HL-60 (cell line): Measurements from ENCODE around the gene ARRB2.
"Not testable (repeated sequence)": the region's sequence is repeated elsewhere in the genome, so short reads cannot be mapped to it uniquely, and the experiment has no call there.

Experiments
- DNase-seq, 2 experiments: peaks; one replicate each; pipeline ENCODE4 v3.0.0-alpha.2; 2010 to 2020; ENCODE audit warnings: low read depth in 1 of 2, low spot score in 1 of 2
- H3K27ac ChIP-seq: fragments of 250-450 bp; sonication (Bioruptor Pico); replicated peaks from 2 replicates; pipeline ENCODE4 v1.5.1; 2020; ENCODE audit warnings: mild to moderate bottlenecking, moderate library complexity
- H3K27me3 ChIP-seq: fragments of 250-450 bp; sonication (Bioruptor Pico); 2 replicates; pipeline ENCODE4 v1.5.1; 2021; ENCODE audit warnings: mild to moderate bottlenecking, moderate library complexity; ENCODE audit not compliant: insufficient read depth, poor library complexity, severe bottlenecking
- H3K4me3 ChIP-seq: replicated peaks from 2 replicates; pipeline ENCODE4 v1.5.1; 2011; ENCODE audit warnings: mild to moderate bottlenecking, control low read depth, low read length; ENCODE audit not compliant: insufficient read depth
- CTCF ChIP-seq: IDR thresholded peaks from one replicate; pipeline ENCODE4 v1.5.1; 2011; ENCODE audit warnings: low read length, control low read depth, inconsistent platforms; ENCODE audit not compliant: insufficient read depth
- GABPA ChIP-seq: IDR thresholded peaks from 2 replicates; pipeline ENCODE4 v1.6.1; 2012; ENCODE audit warnings: low read depth
- POLR2AphosphoS5 ChIP-seq: IDR thresholded peaks from 2 replicates; pipeline ENCODE4 v1.6.1; 2012; ENCODE audit warnings: low read depth
- REST ChIP-seq: IDR thresholded peaks from 2 replicates; pipeline ENCODE4 v1.6.1; 2012; ENCODE audit warnings: low read depth; ENCODE audit not compliant: insufficient replicate concordance
- SPI1 ChIP-seq: IDR thresholded peaks from 2 replicates; pipeline ENCODE4 v1.6.1; 2012; ENCODE audit warnings: low read depth, mild to moderate bottlenecking, borderline replicate concordance

ARRB2 gene

DNA sequence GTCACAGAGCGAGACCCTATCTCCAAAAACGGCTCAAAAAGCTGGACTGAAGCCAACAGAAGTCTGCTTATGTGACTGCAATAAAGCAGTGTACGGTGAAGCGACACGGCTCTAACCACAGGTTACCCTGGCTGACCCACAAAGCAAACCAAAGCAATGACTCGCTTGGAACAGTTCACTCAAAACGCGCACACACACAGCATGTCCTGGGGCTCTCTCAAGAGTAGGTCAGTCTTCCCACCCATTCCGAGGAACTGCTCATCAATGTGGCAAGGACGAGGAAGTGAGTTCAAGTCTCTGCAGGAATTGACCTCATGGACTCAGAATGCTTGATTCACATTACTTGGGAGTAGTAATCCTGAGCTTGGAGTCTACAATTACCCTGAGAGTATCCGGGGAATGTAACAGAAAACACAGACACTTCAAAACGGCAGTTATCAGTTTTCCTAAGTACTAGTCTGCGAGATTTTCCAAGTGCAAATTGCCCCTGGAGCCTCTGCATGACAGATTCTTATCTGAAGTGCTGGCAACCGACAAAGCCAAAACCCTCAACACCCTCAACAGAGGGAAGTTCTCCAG lies 31.9 kb upstream of the ARRB2 start:
- H3K4me3 ChIP-seq, result no peak overlapping the region
- H3K27ac ChIP-seq, result no peak overlapping the region
- H3K27me3 ChIP-seq, result no peaks in the 10 kb centered on the region
- TF ChIP-seq REST, result no peak
- no peak for TF ChIP-seq GABPA
- no peak for TF ChIP-seq POLR2AphosphoS5
- no peak for TF ChIP-seq CTCF
- TF ChIP-seq SPI1, result no peak
- peak; percentile 3 to 21 for DNase-seq

DNA sequence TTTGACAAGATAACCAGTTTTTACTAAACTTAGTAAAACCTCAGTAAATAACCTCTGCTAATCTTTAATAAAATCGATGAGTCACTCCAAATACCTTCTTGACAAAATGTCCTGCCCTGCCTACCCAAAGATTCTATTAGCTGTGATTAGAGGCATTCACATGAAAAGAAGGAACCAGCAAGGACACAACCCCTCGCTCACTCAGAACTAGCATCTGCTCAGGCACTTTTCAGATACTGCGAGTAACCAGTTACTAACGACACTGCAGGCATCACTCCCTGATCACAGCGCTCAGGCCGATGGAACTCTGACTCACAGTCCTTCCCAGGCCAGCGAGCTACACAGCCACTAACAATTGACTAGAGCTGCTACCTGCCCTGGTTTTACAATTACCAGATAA lies 30.8 kb upstream of the ARRB2 start:
- no peak overlapping the region for H3K27ac ChIP-seq
- DNase-seq, result no peak
- H3K27me3 ChIP-seq, result no peaks in the 10 kb centered on the region
- H3K4me3 ChIP-seq, result no peak overlapping the region
- TF ChIP-seq REST, result no peak
- no peak for TF ChIP-seq CTCF
- no peak for TF ChIP-seq POLR2AphosphoS5
- no peak for TF ChIP-seq GABPA
- no peak for TF ChIP-seq SPI1

GRCh38 chr17:4683739-4684138 lies 26.7 kb upstream of the ARRB2 start:
- not testable (repeated sequence) for H3K27ac ChIP-seq, H3K27me3 ChIP-seq, DNase-seq, H3K4me3 ChIP-seq

DNA sequence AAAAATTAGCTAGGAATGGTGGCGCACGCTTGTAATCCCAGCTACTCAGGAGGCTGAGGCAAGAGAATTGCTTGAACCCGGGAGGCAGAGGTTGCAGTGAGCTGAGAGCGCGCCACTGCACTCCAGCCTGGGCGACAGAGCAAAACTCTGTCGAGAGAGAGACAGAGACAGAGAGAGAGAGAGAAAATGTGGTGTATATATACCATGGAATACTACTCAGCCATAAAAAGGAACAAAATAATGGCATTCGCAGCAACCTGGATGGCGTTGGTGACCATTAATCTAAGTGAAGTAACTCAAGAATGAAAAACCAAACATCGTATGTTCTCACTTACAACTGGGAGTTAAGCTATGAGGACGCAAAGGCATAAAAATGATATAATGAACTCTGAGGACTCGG lies 20.6 kb upstream of the ARRB2 start:
- DNase-seq, H3K4me3 ChIP-seq, H3K27ac ChIP-seq, H3K27me3 ChIP-seq: not testable (repeated sequence)

- H3K27me3 ChIP-seq, result no peaks in the 10 kb centered on the region
- no peak overlapping the region for H3K27ac ChIP-seq
- no peak for DNase-seq
- no peak for TF ChIP-seq GABPA
- no peak for TF ChIP-seq SPI1
- no peak for TF ChIP-seq REST
- TF ChIP-seq CTCF, result no peak
- TF ChIP-seq POLR2AphosphoS5, result no peak
- no peak overlapping the region for H3K4me3 ChIP-seq
These were observed 19.7 kb upstream of the ARRB2 start for GRCh38 chr17:4690745-4691144.
